H9 (cell line): ENCODE results near the gene NCBP2L. TPM values are rescaled to one million over a fixed set of nuclear protein-coding genes. Genes with fewer than 3 reads are reported as not detected.

Source experiments
- DNase-seq: peaks from one replicate; pipeline ENCODE4 v3.0.0-alpha.2; 2017
- H2AFZ ChIP-seq: one replicate; pipeline ENCODE4 v1.6.1; 2013; ENCODE audit warnings: mild to moderate bottlenecking, low read length, control low read depth, moderate library complexity
- H2AK5ac ChIP-seq: 2 replicates; pipeline ENCODE4 v1.6.1; 2013; ENCODE audit warnings: low read length, control low read depth, mixed read lengths; ENCODE audit not compliant: insufficient read length
- H2BK120ac ChIP-seq: one replicate; pipeline ENCODE4 v1.6.1; 2013; ENCODE audit warnings: low read depth, mild to moderate bottlenecking, low read length, control low read depth, inconsistent platforms; ENCODE audit not compliant: poor library complexity, severe bottlenecking
- H2BK12ac ChIP-seq: 2 replicates; pipeline ENCODE4 v1.6.1; 2013; ENCODE audit warnings: low read length, control low read depth, mixed read lengths, low read depth; ENCODE audit not compliant: insufficient read length
- H2BK15ac ChIP-seq: 2 replicates; pipeline ENCODE4 v1.6.1; 2013; ENCODE audit warnings: low read depth, low read length, control low read depth
- H2BK20ac ChIP-seq: one replicate; pipeline ENCODE4 v1.6.1; 2013; ENCODE audit warnings: low read depth, mild to moderate bottlenecking, low read length, control low read depth, inconsistent platforms; ENCODE audit not compliant: poor library complexity, severe bottlenecking
- H2BK5ac ChIP-seq: 2 replicates; pipeline ENCODE4 v1.6.1; 2013; ENCODE audit warnings: low read length, control low read depth, mixed read lengths; ENCODE audit not compliant: insufficient read length
- H3K14ac ChIP-seq: 2 replicates; pipeline ENCODE4 v1.6.1; 2013; ENCODE audit warnings: low read length, control low read depth; ENCODE audit not compliant: insufficient read depth
- H3K18ac ChIP-seq: 2 replicates; pipeline ENCODE4 v1.6.1; 2013; ENCODE audit warnings: low read depth, mild to moderate bottlenecking, mixed read lengths, low read length, control low read depth; ENCODE audit not compliant: insufficient read length
- H3K23ac ChIP-seq: 2 replicates; pipeline ENCODE4 v1.6.1; 2013; ENCODE audit warnings: low read length, control low read depth, mixed read lengths, low read depth; ENCODE audit not compliant: insufficient read length
- H3K23me2 ChIP-seq: 2 replicates; pipeline ENCODE4 v1.6.1; 2013; ENCODE audit warnings: low read depth, mild to moderate bottlenecking, mixed read lengths, low read length, control low read depth; ENCODE audit not compliant: insufficient read length, poor library complexity, severe bottlenecking
- H3K27ac ChIP-seq: 2 replicates; pipeline ENCODE4 v1.5.1; 2013; ENCODE audit warnings: low read length, control low read depth, mixed read lengths, low read depth; ENCODE audit not compliant: insufficient read length
- H3K27me3 ChIP-seq: 2 replicates; pipeline ENCODE4 v1.6.1; 2013; ENCODE audit warnings: low read length, control low read depth, inconsistent platforms; ENCODE audit not compliant: insufficient read depth
- H3K4ac ChIP-seq: 2 replicates; pipeline ENCODE4 v1.6.1; 2013; ENCODE audit warnings: low read depth, mild to moderate bottlenecking, control low read depth, inconsistent platforms, low read length, moderate library complexity
- H3K4me1 ChIP-seq: 2 replicates; pipeline ENCODE4 v1.6.1; 2013; ENCODE audit warnings: low read length, control low read depth, inconsistent platforms; ENCODE audit not compliant: insufficient read depth
- H3K4me2 ChIP-seq: 2 replicates; pipeline ENCODE4 v1.6.1; 2013; ENCODE audit warnings: low read length, control low read depth, mixed read lengths; ENCODE audit not compliant: insufficient read length, insufficient read depth
- H3K56ac ChIP-seq: 2 replicates; pipeline ENCODE4 v1.6.1; 2013; ENCODE audit warnings: low read depth, mild to moderate bottlenecking, mixed read lengths, low read length, control low read depth; ENCODE audit not compliant: insufficient read length
- H3K79me1 ChIP-seq: 2 replicates; pipeline ENCODE4 v1.6.1; 2013; ENCODE audit warnings: low read depth, mild to moderate bottlenecking, moderate library complexity, low read length, control low read depth, inconsistent platforms; ENCODE audit not compliant: insufficient read depth, poor library complexity, severe bottlenecking
- H3K79me2 ChIP-seq: 2 replicates; pipeline ENCODE4 v1.6.1; 2013; ENCODE audit warnings: low read length, control low read depth, inconsistent platforms; ENCODE audit not compliant: insufficient read depth
- H3K9ac ChIP-seq: 2 replicates; pipeline ENCODE4 v1.6.1; 2013; ENCODE audit warnings: low read length, control low read depth, mixed read lengths; ENCODE audit not compliant: insufficient read length; ENCODE audit errors: extremely low read depth
- H3K9me3 ChIP-seq: one replicate; pipeline ENCODE4 v1.6.1; 2013; ENCODE audit warnings: low read depth, low read length, inconsistent platforms; ENCODE audit not compliant: control insufficient read depth
- H3T11ph ChIP-seq: one replicate; pipeline ENCODE4 v1.6.1; 2013; ENCODE audit warnings: mild to moderate bottlenecking, low read length, control low read depth, inconsistent platforms
- H4K20me1 ChIP-seq: one replicate; pipeline ENCODE4 v1.6.1; 2013; ENCODE audit not compliant: control insufficient read depth, insufficient read length, insufficient read depth
- H4K5ac ChIP-seq: 2 replicates; pipeline ENCODE4 v1.6.1; 2013; ENCODE audit warnings: low read depth, mild to moderate bottlenecking, mixed read lengths, low read length, control low read depth; ENCODE audit not compliant: insufficient read length
- H4K8ac ChIP-seq: replicated peaks from 2 replicates; pipeline ENCODE4 v1.6.1; 2013; ENCODE audit warnings: low read length, control low read depth, mixed read lengths, low read depth; ENCODE audit not compliant: insufficient read length
- H4K91ac ChIP-seq: 2 replicates; pipeline ENCODE4 v1.6.1; 2013; ENCODE audit warnings: low read depth, mild to moderate bottlenecking, moderate library complexity, mixed read lengths, low read length, control low read depth; ENCODE audit not compliant: insufficient read length
- H3K27ac Mint-ChIP-seq, 3 experiments: 2 replicates in 2 of 3; 3 replicates in 1 of 3; pipeline ENCODE4 v1.8.0; 2020 to 2021; ENCODE audit warnings: mixed read lengths in 3 of 3, mild to moderate bottlenecking in 1 of 3, moderate library complexity in 1 of 3
- H3K27me3 Mint-ChIP-seq: 2 replicates; pipeline ENCODE4 v1.8.0; 2021; ENCODE audit warnings: low read depth, mild to moderate bottlenecking, moderate library complexity, mixed read lengths
- H3K36me3 Mint-ChIP-seq, 3 experiments: 2 replicates in 2 of 3; 3 replicates in 1 of 3; pipeline ENCODE4 v1.8.0; 2020 to 2021; ENCODE audit warnings: low read depth in 3 of 3, mixed read lengths in 3 of 3; ENCODE audit not compliant: insufficient read depth in 1 of 3
- H3K4me1 Mint-ChIP-seq, 2 experiments: 2 replicates each; pipeline ENCODE4 v1.8.0; 2020; ENCODE audit warnings: mixed read lengths in 2 of 2
- H3K4me3 Mint-ChIP-seq, 2 experiments: 2 replicates in 1 of 2; 3 replicates in 1 of 2; pipeline ENCODE4 v1.8.0; 2020 to 2021; ENCODE audit warnings: mild to moderate bottlenecking in 2 of 2, mixed read lengths in 2 of 2, moderate library complexity in 1 of 2
- H3K9me3 Mint-ChIP-seq, 2 experiments: 2 replicates in 1 of 2; 3 replicates in 1 of 2; pipeline ENCODE4 v1.8.0; 2020; ENCODE audit warnings: mild to moderate bottlenecking in 2 of 2, mixed read lengths in 2 of 2, moderate library complexity in 1 of 2
- WGBS: extraction: QIAGEN DNeasy Blood & Tissue Kit; methylation state at CpG from one replicate; pipeline ENCODE4 v1.1.7; 2013; ENCODE audit warnings: missing lambda C conversion rate, low lambda C conversion rate, mixed read lengths; ENCODE audit not compliant: insufficient read length; ENCODE audit errors: extremely low coverage; 5-methylcytosine and 5-hydroxymethylcytosine counted together
- total RNA-seq: library from RNA; stranded (reverse); gene quantifications from 2 replicates; pipeline ENCODE4 v1.2.1, GENCODE V29; 2021
- TF ChIP-seq, protein P1 (sequence below): fragments of 200-600 bp; sonication (generic); conservative IDR thresholded peaks from 3 replicates; pipeline ENCODE4 v1.8.0; 2021; ENCODE audit warnings: antibody characterized with exemption, mild to moderate bottlenecking

NCBP2L gene
- total RNA-seq, 1 experiment from 2014 or later: not detected

DNA sequence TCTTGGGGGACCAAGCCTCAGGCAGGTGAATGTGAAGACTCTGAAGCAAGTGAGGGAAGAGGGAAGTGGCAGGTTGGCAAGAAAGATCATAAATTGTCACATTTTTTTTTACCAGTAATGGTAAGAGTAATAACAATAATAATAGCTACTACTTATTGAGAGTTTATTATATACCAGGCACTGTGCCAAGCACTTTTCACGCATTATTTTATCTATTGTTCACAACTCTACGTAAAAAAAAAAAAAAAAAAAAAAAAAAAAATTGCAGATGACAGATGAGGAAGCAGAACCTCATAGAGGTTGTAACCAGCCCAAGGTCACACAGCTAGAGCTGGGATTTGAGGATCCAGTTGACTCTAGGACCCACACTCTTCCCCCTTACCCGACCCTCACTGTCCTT is 42.9 kb upstream of the NCBP2L start:
- H4K20me1 ChIP-seq: no peaks in the 10 kb centered on the region
- no peak overlapping the region for H2BK12ac ChIP-seq
- H3K9me3 Mint-ChIP-seq: peaks cover 0 to 63% of the 10 kb centered on the region in 2 experiments; a peak in 2 of 5 replicates
- H3K79me2 ChIP-seq: no peaks in the 10 kb centered on the region
- TF ChIP-seq, protein P1, sequence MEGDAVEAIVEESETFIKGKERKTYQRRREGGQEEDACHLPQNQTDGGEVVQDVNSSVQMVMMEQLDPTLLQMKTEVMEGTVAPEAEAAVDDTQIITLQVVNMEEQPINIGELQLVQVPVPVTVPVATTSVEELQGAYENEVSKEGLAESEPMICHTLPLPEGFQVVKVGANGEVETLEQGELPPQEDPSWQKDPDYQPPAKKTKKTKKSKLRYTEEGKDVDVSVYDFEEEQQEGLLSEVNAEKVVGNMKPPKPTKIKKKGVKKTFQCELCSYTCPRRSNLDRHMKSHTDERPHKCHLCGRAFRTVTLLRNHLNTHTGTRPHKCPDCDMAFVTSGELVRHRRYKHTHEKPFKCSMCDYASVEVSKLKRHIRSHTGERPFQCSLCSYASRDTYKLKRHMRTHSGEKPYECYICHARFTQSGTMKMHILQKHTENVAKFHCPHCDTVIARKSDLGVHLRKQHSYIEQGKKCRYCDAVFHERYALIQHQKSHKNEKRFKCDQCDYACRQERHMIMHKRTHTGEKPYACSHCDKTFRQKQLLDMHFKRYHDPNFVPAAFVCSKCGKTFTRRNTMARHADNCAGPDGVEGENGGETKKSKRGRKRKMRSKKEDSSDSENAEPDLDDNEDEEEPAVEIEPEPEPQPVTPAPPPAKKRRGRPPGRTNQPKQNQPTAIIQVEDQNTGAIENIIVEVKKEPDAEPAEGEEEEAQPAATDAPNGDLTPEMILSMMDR: no peak
- peaks cover 35 to 53% of the 10 kb centered on the region in 2 experiments for H3K4me1 Mint-ChIP-seq
- no peak overlapping the region for H2AFZ ChIP-seq
- H3K36me3 Mint-ChIP-seq: peaks cover 0 to 4% (median 4%) of the 10 kb centered on the region in 3 experiments; a peak in 3 of 7 replicates
- H2BK15ac ChIP-seq: no peak overlapping the region
- no peak overlapping the region for H4K8ac ChIP-seq
- no peak overlapping the region for H4K91ac ChIP-seq
- no peak overlapping the region for H4K5ac ChIP-seq
- H3K9ac ChIP-seq: no peak overlapping the region
- no peak overlapping the region for H3K4me2 ChIP-seq
- no peak overlapping the region for H3K4me3 Mint-ChIP-seq
- no peak overlapping the region for H3K23ac ChIP-seq
- no peak overlapping the region for H2BK5ac ChIP-seq
- H2BK120ac ChIP-seq: no peak overlapping the region
- no peak for DNase-seq
- H2BK20ac ChIP-seq: no peak overlapping the region
- H3K27me3 ChIP-seq: no peaks in the 10 kb centered on the region
- H3K4ac ChIP-seq: no peak overlapping the region
- no peaks in the 10 kb centered on the region for H3K79me1 ChIP-seq
- no peak overlapping the region for H3K27ac ChIP-seq
- H3T11ph ChIP-seq: no peak overlapping the region
- H3K14ac ChIP-seq: no peak overlapping the region
- no peak overlapping the region for H3K27ac Mint-ChIP-seq
- no CpG with 5 or more reads among the region's 3 CpGs for WGBS
- no peak overlapping the region for H3K18ac ChIP-seq
- peaks cover 5% of the 10 kb centered on the region for H3K27me3 Mint-ChIP-seq
- no peaks in the 10 kb centered on the region for H3K9me3 ChIP-seq
- H3K23me2 ChIP-seq: no peaks in the 10 kb centered on the region
- H3K56ac ChIP-seq: no peak overlapping the region
- H3K4me1 ChIP-seq: peaks cover 12% of the 10 kb centered on the region; the same call in 1 of the 2 replicates
- H2AK5ac ChIP-seq: no peak overlapping the region
